Measurements from ENCODE around the gene IPO7. TPM values are rescaled to one million over a fixed set of nuclear protein-coding genes. Genes with fewer than 3 reads are reported as not detected.

Gene IPO7
- total RNA-seq, 1 donor from 2014 or later, result 129 TPM

GRCh38 chr11:9367551-9367950 lies 16.9 kb upstream of the IPO7 start:
- DNase-seq (ENCODE audit: low spot score, unreplicated experiment), result no peak
- H3K27ac Mint-ChIP-seq, result no peak overlapping the region
- H3K4me3 Mint-ChIP-seq (ENCODE audit: low read depth), result no peak overlapping the region
- no peaks in the 10 kb centered on the region for H3K9me3 Mint-ChIP-seq (ENCODE audit: low read depth)
- H3K4me1 Mint-ChIP-seq (ENCODE audit: low read depth), result peaks cover 12% of the 10 kb centered on the region
- no peak for TF ChIP-seq CTCF (IDR thresholded peaks at IDR 0.05; ENCODE audit: unreplicated experiment)
- H3K36me3 Mint-ChIP-seq (ENCODE audit: insufficient read depth), result no peaks in the 10 kb centered on the region
- no peaks in the 10 kb centered on the region for H3K27me3 Mint-ChIP-seq

GRCh38 chr11:9377036-9377435 lies 7.4 kb upstream of the IPO7 start:
- DNase-seq (ENCODE audit: low spot score, unreplicated experiment), result no peak
- Mint-ChIP-seq H3K36me3 (ENCODE audit: insufficient read depth) (no peaks in the 10 kb centered on the region), H3K4me3 (ENCODE audit: low read depth) (no peak overlapping the region), H3K9me3 (ENCODE audit: low read depth) (no peaks in the 10 kb centered on the region), H3K27me3 (no peaks in the 10 kb centered on the region), H3K4me1 (ENCODE audit: low read depth) (no peaks in the 10 kb centered on the region), H3K27ac (no peak overlapping the region)
- no peak for TF ChIP-seq CTCF (IDR thresholded peaks at IDR 0.05; ENCODE audit: unreplicated experiment)

- Mint-ChIP-seq H3K27ac (no peak overlapping the region), H3K4me3 (ENCODE audit: low read depth) (no peak overlapping the region), H3K27me3 (no peaks in the 10 kb centered on the region), H3K4me1 (ENCODE audit: low read depth) (peaks cover under 1% of the 10 kb centered on the region), H3K36me3 (ENCODE audit: insufficient read depth) (no peaks in the 10 kb centered on the region), H3K9me3 (ENCODE audit: low read depth) (no peaks in the 10 kb centered on the region)
- TF ChIP-seq CTCF (IDR thresholded peaks at IDR 0.05; ENCODE audit: unreplicated experiment), result no peak
- DNase-seq (ENCODE audit: low spot score, unreplicated experiment), result no peak
Observed at GRCh38 chr11:9379041-9379440, 5.4 kb upstream of the IPO7 start.

GRCh38 chr11:9380773-9381172 lies 3.7 kb upstream of the IPO7 start:
- H3K36me3 Mint-ChIP-seq (ENCODE audit: insufficient read depth), result no peaks in the 10 kb centered on the region
- H3K27ac Mint-ChIP-seq, result no peak overlapping the region

GRCh38 chr11:9385327-9385899 lies 961 bp downstream of the IPO7 start:
- H3K4me3 Mint-ChIP-seq (ENCODE audit: low read depth), result peak overlapping the region; percentile 94
- H3K4me1 Mint-ChIP-seq (ENCODE audit: low read depth), result peaks cover 16% of the 10 kb centered on the region
- H3K27me3 Mint-ChIP-seq, result no peaks in the 10 kb centered on the region
- peaks cover 7% of the 10 kb centered on the region for H3K36me3 Mint-ChIP-seq (ENCODE audit: insufficient read depth)
- peaks cover 4% of the 10 kb centered on the region for H3K9me3 Mint-ChIP-seq (ENCODE audit: low read depth)
- H3K27ac Mint-ChIP-seq, result peak overlapping the region; percentile 97
- no peak for TF ChIP-seq CTCF (IDR thresholded peaks at IDR 0.05; ENCODE audit: unreplicated experiment)
- no peak for DNase-seq (ENCODE audit: low spot score, unreplicated experiment)

More at GRCh38 chr11:9380773-9381172, 3.7 kb upstream of the IPO7 start:
- H3K27me3 Mint-ChIP-seq, result no peaks in the 10 kb centered on the region
- no peak overlapping the region for H3K4me3 Mint-ChIP-seq (ENCODE audit: low read depth)
- DNase-seq (ENCODE audit: low spot score, unreplicated experiment), result no peak
- TF ChIP-seq CTCF (IDR thresholded peaks at IDR 0.05; ENCODE audit: unreplicated experiment), result no peak
- H3K9me3 Mint-ChIP-seq (ENCODE audit: low read depth), result peaks cover 4% of the 10 kb centered on the region
- peaks cover 8% of the 10 kb centered on the region for H3K4me1 Mint-ChIP-seq (ENCODE audit: low read depth)
